ENCODE results near the gene PTPRT.

PTPRT gene

GRCh38 chr20:43028470-43028869, 161.2 kb downstream of the PTPRT start:
- no peak for TF ChIP-seq ZFX (IDR thresholded peaks at IDR 0.05; ENCODE audit: borderline replicate concordance)
- TF ChIP-seq, protein P1, sequence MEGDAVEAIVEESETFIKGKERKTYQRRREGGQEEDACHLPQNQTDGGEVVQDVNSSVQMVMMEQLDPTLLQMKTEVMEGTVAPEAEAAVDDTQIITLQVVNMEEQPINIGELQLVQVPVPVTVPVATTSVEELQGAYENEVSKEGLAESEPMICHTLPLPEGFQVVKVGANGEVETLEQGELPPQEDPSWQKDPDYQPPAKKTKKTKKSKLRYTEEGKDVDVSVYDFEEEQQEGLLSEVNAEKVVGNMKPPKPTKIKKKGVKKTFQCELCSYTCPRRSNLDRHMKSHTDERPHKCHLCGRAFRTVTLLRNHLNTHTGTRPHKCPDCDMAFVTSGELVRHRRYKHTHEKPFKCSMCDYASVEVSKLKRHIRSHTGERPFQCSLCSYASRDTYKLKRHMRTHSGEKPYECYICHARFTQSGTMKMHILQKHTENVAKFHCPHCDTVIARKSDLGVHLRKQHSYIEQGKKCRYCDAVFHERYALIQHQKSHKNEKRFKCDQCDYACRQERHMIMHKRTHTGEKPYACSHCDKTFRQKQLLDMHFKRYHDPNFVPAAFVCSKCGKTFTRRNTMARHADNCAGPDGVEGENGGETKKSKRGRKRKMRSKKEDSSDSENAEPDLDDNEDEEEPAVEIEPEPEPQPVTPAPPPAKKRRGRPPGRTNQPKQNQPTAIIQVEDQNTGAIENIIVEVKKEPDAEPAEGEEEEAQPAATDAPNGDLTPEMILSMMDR (IDR thresholded peaks at IDR 0.05): no peak
- no peak overlapping the region for H3K27ac ChIP-seq

GRCh38 chr20:43023836-43024235, 165.9 kb downstream of the PTPRT start:
- TF ChIP-seq ZFX (IDR thresholded peaks at IDR 0.05; ENCODE audit: borderline replicate concordance): no peak
- TF ChIP-seq, protein P1 (IDR thresholded peaks at IDR 0.05): no peak
- no peak overlapping the region for H3K27ac ChIP-seq

DNA sequence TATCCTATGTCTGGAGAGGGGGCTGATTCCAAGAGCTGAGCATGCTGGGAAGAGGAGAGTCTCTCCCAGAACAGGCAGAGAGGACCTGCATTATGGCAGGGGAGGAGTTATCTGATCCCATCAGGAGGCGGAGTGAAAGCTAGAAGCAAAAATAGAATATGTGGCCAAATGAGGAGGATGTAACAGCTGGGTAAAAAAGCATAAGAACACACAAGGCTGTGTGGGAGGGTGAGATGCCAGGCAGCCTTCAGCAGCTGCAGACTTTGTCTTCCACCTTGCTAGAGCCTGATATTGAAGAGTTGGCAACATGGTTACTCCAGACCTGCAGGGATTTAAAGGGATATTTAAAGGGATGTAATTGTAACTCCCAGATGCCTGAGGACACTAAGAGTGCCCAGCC, 167.1 kb downstream of the PTPRT start:
- no peak for TF ChIP-seq ZFX (IDR thresholded peaks at IDR 0.05; ENCODE audit: borderline replicate concordance)
- TF ChIP-seq, protein P1 (IDR thresholded peaks at IDR 0.05): no peak
- no peak overlapping the region for H3K27ac ChIP-seq

GRCh38 chr20:43022081-43022480, 167.6 kb downstream of the PTPRT start:
- no peak for TF ChIP-seq ZFX (IDR thresholded peaks at IDR 0.05; ENCODE audit: borderline replicate concordance)
- TF ChIP-seq, protein P1 (IDR thresholded peaks at IDR 0.05): no peak
- no peak overlapping the region for H3K27ac ChIP-seq

DNA sequence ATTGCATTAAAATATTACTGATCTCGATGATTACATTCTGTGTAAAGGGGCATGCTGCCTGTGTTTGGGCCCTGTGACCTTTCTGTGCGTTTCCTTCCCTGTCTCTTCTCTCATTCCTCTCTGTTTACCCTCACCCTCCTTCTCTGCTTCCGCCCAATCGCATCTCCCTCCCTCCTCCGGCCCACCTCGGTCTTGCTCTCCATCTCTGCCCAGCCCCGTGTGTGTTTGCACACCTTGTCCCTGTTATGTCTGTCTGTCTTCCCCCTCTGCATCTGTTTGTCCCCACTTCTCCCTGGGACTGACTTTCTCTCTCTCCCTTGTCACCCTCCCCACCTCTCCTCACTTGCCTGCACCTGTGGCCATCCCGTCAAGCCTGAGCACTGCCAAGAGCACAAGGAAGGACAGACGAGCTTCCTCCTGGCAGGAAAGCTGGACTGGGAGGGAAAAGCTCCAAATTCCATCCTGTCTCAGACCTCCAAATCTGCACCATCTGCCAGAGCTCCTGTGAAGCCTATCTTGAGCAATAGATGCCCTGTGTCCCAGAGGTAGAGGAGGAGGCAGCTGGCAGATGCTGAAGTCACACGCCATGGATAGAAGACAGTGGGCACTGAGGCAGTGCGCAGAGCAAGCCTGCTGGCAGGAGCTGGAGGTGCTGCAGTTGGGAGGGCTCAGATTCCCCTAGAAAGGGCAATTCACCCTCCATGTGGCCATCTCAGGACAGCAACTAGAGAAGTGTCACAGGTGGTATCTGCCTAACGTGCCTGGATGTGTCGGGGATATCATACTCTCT, 172.3 kb downstream of the PTPRT start:
- TF ChIP-seq, protein P1 (IDR thresholded peaks at IDR 0.05): no peak
- no peak for TF ChIP-seq ZFX (IDR thresholded peaks at IDR 0.05; ENCODE audit: borderline replicate concordance)
- H3K27ac ChIP-seq: no peak overlapping the region

DNA sequence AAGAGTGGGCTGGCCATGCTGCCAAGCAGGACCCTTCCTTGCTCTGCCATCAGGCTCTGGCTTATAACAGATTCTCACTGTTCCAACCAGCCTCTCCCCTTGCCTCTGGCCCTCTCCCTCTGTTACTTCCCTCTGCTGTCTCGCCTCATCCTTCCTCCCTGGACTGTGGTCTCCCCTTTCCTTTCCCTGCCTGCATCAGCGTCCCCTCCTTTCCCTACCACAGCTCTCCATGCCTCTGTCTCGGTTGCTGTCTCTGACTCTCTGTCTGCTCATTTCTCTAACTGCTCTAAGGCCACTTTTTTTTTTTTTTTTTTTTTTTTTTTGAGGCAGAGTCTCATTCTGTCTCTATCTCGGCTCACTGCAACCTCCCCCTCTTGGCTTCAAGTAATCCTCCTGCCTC, 173.4 kb downstream of the PTPRT start:
- TF ChIP-seq, protein P1 (IDR thresholded peaks at IDR 0.05): no peak
- no peak for TF ChIP-seq ZFX (IDR thresholded peaks at IDR 0.05; ENCODE audit: borderline replicate concordance)
- no peak overlapping the region for H3K27ac ChIP-seq

- TF ChIP-seq, protein P1 (IDR thresholded peaks at IDR 0.05): no peak
- TF ChIP-seq ZFX (IDR thresholded peaks at IDR 0.05; ENCODE audit: borderline replicate concordance): no peak
- no peak overlapping the region for H3K27ac ChIP-seq
These were observed 174.1 kb downstream of the PTPRT start for GRCh38 chr20:43015566-43015965.

Data from 22Rv1 (cell line).